HPDE6-E6E7 (cell line): Measurements from ENCODE around the gene WASF1.
"Not testable (repeated sequence)": the region's sequence is repeated elsewhere in the genome, so short reads cannot be mapped to it uniquely, and the experiment has no call there.

Experiments
- DNase-seq: peaks from one replicate; pipeline ENCODE4 v3.0.0; 2011; ENCODE audit warnings: missing footprints; ENCODE audit errors: extremely low spot score

WASF1 gene

GRCh38 chr6:110173506-110174132, 5.9 kb downstream of the WASF1 start:
- DNase-seq = no peak

- DNase-seq = no peak
Observed at GRCh38 chr6:110170081-110170480, 9.4 kb downstream of the WASF1 start.

GRCh38 chr6:110158479-110158878, 21.0 kb downstream of the WASF1 start:
- DNase-seq = no peak

GRCh38 chr6:110147870-110148269, 31.6 kb downstream of the WASF1 start:
- no peak for DNase-seq

- peak; percentile 46 for DNase-seq
Observed at GRCh38 chr6:110140650-110141049, 38.8 kb downstream of the WASF1 start.

GRCh38 chr6:110139052-110139451, 40.4 kb downstream of the WASF1 start:
- no peak for DNase-seq

- DNase-seq = no peak
Observed at GRCh38 chr6:110137924-110138887, 41.3 kb downstream of the WASF1 start.

- no peak for DNase-seq
Observed at GRCh38 chr6:110130362-110130761, 49.1 kb downstream of the WASF1 start.

GRCh38 chr6:110128418-110128817, 51.1 kb downstream of the WASF1 start:
- DNase-seq = no peak

GRCh38 chr6:110125361-110125760, 54.1 kb downstream of the WASF1 start:
- no peak for DNase-seq

- not testable (repeated sequence) for DNase-seq
Observed at GRCh38 chr6:110121655-110122054, 57.8 kb downstream of the WASF1 start.

GRCh38 chr6:110116258-110116657, 63.2 kb downstream of the WASF1 start:
- no peak for DNase-seq

GRCh38 chr6:110114004-110114403, 65.5 kb downstream of the WASF1 start:
- DNase-seq = no peak

GRCh38 chr6:110105296-110105695, 74.2 kb downstream of the WASF1 start:
- DNase-seq = no peak

GRCh38 chr6:110103260-110103659, 76.2 kb downstream of the WASF1 start:
- no peak for DNase-seq

GRCh38 chr6:110102411-110102810, 77.1 kb downstream of the WASF1 start:
- no peak for DNase-seq

GRCh38 chr6:110101885-110102284, 77.6 kb downstream of the WASF1 start:
- no peak for DNase-seq

- DNase-seq = peak; percentile 84
Observed at GRCh38 chr6:110098511-110099116, 80.9 kb downstream of the WASF1 start.

GRCh38 chr6:110097443-110097842, 82.0 kb downstream of the WASF1 start:
- DNase-seq = no peak

- no peak for DNase-seq
Observed at GRCh38 chr6:110095935-110096334, 83.5 kb downstream of the WASF1 start.

GRCh38 chr6:110095101-110095500, 84.4 kb downstream of the WASF1 start:
- no peak for DNase-seq

GRCh38 chr6:110093981-110094380, 85.5 kb downstream of the WASF1 start:
- no peak for DNase-seq

- no peak for DNase-seq
Observed at GRCh38 chr6:110090876-110091275, 88.6 kb downstream of the WASF1 start.
